C4-2B (cell line): Measurements from ENCODE around the gene NIPAL3.

Source experiments
- H3K27ac ChIP-seq: fragments of 450-650 bp; 2 replicates; pipeline ENCODE4 v1.5.1; 2017
- CTCF ChIP-seq: fragments of 450-650 bp; conservative IDR thresholded peaks from 2 replicates; pipeline ENCODE4 v1.5.1; 2017; ENCODE audit warnings: mild to moderate bottlenecking
- ZFX ChIP-seq: fragments of 450-650 bp; IDR thresholded peaks from 2 replicates; pipeline ENCODE4 v1.6.1; 2017

NIPAL3 gene

GRCh38 chr1:24500448-24501048 is 84.9 kb downstream of the NIPAL3 start:
- H3K27ac ChIP-seq: no peak overlapping the region
- TF ChIP-seq ZFX (no peak), CTCF (no peak)

GRCh38 chr1:24501371-24502064 is 85.9 kb downstream of the NIPAL3 start:
- H3K27ac ChIP-seq: peak overlapping the region; percentile 88
- TF ChIP-seq ZFX (no peak), CTCF (no peak)

- TF ChIP-seq CTCF (no peak), ZFX (no peak)
- H3K27ac ChIP-seq: peak overlapping the region; percentile 88
These were observed 86.6 kb downstream of the NIPAL3 start for GRCh38 chr1:24502065-24502708.

- TF ChIP-seq ZFX (no peak), CTCF (no peak)
- H3K27ac ChIP-seq: peak within 1 kb of the TSS; percentile 88
These were observed 87.1 kb downstream of the NIPAL3 start, which contains the start of gene RCAN3 for GRCh38 chr1:24502709-24503058. Gene RCAN3, plus strand, starts transcription at chr1:24502836. Its CDS starts 11,537 bp downstream, at chr1:24514373.

- no peak for TF ChIP-seq CTCF
- peak overlapping the region; percentile 88 for H3K27ac ChIP-seq
These were observed 87.6 kb downstream of the NIPAL3 start for GRCh38 chr1:24503059-24503751.

GRCh38 chr1:24503870-24504523 is 88.4 kb downstream of the NIPAL3 start:
- peak overlapping the region; percentile 88 for H3K27ac ChIP-seq
- no peak for TF ChIP-seq ZFX
- no peak for TF ChIP-seq CTCF
